ENCODE results near the gene REL.
"Not testable (repeated sequence)": the region's sequence is repeated elsewhere in the genome, so short reads cannot be mapped to it uniquely, and the experiment has no call there.

REL gene

DNA sequence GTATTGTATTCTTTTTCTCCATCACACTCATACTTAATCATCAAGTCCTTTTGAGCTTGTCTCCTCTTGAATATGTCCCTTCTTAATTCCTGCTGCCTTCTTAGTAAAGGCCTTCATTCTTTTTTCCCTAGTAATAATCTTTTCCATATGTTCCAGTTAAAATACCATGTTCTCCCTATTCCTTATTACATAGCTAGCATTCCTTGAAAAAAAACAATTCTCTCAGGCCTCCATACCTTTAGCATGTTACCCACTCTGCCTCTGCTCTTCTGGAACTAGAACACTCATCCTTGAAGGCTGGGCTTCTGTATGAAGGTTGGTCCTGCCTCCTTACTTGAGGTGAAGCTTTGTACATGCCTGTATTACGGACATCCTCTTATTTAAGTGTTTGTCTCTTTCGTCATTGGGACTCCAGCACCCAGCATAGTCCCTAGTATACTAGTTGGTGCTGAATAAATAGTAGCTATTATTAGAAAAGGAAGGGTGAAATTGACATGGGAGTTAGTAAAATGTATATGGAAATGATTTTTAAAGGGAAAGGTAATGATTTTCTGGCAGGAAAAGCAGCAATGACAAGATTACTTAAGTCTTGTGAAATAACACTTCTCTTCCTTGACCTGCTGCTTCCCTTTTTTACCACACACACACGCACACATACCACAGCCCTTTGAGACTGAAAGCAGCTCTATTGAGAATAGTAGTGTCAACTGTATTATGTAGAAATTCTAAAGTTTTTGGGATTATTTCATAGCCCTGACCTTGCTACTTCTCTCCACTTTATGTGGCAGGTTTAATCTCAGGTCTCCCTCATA lies 45.6 kb downstream of the REL start:
- DNase-seq = no peak

DNA sequence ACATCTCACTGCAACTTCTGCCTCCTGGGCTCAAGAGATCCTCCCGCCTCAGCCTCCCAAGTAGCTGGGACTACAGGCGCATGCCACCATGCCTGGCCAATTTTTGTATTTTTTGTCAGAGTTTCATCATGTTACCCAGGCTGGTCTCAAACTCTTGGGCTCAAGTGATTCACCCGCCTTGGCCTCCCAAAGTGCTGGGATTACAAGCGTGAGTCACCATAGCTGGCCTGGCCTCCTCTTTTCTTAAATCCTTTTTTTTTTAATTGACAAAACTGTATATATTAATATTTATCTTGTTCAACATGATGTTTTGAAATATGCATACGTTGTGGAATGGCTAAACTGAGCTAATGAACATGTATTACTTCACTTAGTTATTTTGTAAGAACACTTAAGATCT lies 50.7 kb downstream of the REL start:
- not testable (repeated sequence) for DNase-seq

DNA sequence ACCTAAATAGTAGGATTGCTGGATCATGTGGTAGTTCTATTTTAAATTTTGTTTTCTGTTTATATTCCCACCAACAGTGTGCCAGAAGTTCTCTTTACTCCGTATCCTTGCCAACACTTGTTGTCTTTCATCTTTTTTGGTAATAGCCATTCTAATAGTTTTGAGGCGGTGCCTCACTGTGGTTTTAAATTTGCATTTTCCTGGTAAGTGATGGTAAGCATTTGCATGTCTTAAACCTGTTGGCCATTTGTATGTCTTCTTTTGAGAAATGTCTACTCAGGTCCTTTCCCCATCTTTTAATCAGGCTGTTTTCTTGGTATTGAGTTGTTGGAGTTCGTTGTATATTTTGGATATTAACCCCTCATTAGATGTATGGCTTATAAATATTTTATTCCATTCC lies 51.6 kb downstream of the REL start:
- no peak for DNase-seq

DNA sequence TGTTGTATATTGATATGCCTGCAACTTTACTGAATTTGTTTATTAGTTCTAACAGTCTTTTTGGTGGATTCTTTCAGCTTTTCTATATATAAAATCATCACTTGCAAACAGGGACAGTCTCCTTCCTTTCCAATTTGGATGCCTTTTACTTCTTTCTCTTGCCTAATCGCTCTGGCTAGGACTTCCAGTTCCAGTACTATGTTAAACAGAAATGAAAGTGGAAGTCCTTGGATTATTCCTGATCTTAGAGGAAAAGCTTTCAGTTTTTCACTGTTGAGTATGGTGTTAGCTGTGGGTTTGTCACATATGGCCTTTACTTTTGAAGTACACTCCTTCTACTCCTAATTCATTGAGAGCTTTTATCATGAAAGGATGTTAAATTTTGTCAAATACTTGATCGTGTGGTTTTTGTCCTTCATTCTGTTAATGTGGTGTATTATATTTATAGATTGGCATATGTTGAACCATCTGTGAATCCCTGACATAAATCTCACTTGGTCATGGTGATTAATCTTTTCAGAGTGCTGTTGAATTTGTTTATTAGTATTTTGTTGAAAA lies 52.9 kb downstream of the REL start:
- no peak for DNase-seq

DNA sequence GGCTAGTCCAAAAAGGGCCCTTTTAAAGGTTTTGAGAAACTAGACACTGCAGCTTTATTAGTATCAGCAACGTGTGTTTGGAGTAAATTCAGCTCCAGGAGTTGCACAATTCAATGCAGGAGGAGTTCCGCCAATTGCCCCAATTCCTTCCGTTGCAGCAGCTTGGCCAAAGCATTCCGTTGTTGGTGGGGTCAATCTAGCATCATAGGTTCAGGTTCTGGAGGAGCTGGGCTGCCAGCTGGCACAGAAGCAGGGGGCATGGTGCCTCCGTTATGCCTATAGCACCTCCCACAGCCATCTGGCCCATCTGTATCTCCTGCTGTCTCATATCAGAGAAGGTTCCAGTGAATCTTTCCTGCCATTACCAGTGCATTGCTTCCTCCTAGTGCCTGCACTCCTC lies 55.4 kb downstream of the REL start:
- no peak for DNase-seq

DNA sequence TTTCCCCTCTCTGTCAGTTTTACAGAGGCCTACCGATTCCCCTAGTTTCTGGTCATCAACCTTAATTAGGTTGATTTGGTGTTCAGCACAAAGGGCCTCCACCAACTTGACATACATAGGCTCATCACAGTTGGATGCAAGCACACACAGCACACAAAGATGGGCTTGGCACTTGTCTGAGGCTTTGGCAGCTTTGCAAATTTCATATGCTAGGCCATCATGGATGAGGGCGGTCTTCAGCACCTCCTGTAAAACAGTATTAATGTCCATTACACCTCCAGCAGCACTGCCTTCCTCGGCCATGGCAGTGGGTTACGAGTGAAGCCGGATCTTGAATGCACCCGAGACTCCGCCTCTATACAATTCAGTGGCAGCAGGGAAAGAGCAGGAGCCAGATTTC lies 56.9 kb downstream of the REL start:
- no peak for DNase-seq

GRCh38 chr2:60939622-60940021 lies 58.2 kb downstream of the REL start:
- no peak for DNase-seq

DNA sequence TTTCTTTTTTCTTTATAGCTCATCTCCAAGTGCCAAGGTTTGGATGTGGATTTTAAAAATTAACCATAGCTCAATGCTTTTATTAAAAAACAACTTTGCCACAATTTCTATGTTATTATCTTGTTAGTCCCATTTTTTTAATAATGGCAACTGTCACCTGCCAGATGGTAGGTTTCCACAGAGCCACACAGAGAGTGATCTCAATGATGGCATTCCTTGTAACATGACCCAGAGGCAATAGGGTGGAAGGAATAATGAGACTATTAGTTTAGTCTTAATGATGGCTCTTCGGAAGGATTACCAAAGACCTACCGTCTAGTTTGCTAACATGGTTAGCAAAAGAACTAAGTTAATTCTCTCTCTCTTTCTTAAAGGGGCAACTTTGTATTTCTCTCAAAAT lies 64.0 kb downstream of the REL start:
- no peak for DNase-seq

GRCh38 chr2:60947056-60947455 lies 65.7 kb downstream of the REL start:
- DNase-seq = no peak

DNA sequence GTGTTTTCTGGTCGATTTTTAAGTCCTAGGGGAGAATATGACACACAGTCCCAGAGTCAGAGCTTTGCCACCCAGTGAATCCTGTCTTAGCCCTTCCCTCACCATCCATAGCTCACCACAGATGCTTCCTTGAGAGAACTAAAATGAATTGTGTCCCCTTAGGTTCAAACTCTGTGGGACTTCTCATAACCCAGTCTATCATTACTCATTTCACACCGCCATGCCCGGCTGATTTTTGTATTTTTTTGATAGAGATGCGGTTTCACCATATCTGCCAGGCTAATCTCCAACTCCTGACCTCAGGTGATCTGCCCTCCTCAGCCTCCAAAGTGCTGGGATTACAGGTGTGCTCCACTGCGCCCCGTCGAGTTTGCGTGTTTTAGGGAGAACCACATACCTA lies 66.8 kb downstream of the REL start:
- no peak for DNase-seq

- no peak for DNase-seq
Measured at GRCh38 chr2:60948926-60949579, 67.7 kb downstream of the REL start.

GRCh38 chr2:60954139-60954538 lies 72.8 kb downstream of the REL start:
- no peak for DNase-seq

DNA sequence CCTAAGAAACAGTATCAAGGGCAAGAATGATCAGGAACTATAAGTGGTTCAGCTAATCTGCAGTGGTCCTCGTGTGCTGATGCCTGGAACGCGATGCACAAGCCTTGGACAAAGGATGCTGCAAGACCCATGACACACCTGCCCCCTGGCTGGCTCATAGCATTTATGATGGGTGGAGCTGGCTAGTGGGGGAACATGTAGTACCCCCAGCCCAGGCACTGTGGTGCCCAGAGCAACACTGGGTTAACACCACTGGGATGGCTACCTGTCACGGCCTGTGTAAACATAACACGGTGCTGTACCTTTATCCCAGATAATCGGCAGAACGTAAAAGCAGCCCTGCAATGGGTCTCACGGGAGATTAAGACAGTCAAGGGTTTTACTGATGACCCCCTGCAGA lies 75.8 kb downstream of the REL start:
- no peak for DNase-seq

DNA sequence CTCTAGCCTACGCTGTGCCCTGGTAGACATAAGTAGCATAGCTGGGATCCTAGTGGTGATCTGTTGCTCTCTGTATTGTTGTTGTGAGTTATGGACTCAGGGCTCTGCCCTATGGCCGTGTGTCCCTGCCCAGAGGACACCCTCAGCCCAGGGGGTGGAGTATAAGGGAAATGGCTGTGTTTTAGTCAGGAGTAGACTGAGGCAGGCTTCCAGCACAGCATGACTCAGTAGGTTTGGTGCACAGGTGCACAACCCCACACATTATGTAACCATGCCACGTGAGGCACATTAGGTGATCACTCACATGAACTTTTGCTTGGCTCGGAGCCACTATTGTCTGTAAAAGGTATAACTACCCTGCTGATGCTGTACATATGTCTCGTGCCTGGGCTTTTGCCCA lies 76.3 kb downstream of the REL start:
- DNase-seq = no peak

DNA sequence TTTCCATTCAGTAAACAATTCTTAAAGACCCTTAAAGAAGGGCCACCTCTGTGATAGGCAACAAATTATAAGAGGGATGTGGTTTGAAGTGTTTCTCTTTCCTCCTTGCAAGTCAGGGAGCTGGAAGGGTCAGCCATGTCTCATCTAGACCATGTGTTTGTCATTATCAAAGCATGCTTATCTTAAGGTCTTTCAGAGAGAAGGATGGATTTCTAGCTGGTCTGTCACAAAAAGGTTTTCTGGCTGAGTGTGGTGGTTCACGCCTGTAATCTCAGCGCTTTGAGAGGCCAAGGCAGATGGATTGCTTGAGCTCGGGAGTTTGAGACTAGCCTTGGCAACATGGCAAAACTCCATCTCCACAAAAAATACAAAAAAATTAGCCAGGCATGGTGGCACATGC lies 77.0 kb downstream of the REL start:
- no peak for DNase-seq

DNA sequence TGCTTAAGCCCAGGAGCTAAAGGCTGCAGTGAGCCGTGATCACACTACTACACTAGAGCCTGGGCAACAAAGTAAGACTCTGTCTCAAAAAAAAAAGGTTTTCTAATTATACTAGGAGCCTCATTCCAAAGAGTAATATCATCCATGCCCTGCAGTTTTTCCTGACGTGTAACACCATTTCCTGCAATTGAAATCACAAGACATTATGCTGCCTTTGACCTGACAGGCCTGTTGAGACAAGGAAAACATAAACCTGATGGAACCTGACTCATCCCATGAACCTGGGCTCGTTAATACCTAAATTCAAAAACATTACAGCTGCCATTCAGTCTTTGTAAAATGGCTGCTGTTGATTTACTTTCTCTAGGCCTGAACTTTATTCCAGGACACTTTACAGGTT lies 77.4 kb downstream of the REL start:
- no peak for DNase-seq

DNA sequence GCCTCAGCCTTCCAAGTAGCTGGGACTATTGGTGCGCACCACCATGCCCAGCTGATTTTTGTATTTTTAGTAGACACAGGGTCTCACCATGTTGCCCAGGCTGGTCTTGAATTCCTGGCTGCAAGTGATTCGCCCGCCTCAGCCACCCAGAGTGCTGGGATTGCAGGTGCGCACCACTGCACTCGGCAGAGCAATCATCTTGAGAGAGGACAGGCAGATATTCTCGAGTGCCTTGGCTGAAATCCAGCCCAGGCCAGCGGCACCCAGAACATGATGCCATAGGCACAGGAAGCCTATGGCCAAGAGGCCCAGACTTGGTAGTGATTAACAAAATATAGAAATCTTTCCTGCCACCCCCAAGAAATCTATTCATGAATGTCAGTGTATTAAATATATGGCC lies 78.1 kb downstream of the REL start:
- DNase-seq = no peak

DNA sequence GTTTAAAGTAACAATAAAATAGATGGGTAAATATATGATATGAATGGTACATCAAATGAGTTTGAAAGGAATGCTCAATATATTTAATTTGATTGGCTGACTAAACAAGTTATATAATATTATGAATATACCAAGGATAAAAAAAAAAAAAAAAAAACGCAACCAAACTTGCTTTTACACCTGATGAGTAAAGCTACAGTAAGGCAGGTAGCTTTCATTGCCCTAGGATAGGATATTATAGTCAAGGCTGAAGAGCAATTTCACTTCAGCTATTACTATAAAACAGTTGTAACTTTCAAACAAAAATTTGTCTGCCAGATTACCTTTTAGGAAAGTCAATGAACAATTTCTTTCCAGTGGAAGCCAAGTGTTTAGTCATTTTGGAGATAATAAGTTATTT lies 79.3 kb downstream of the REL start:
- no peak for DNase-seq

GRCh38 chr2:60961457-60961856 lies 80.1 kb downstream of the REL start:
- no peak for DNase-seq

GRCh38 chr2:60962528-60962927 lies 81.2 kb downstream of the REL start:
- DNase-seq = no peak

- no peak for DNase-seq
Measured at GRCh38 chr2:60963190-60963589, 81.8 kb downstream of the REL start.

DNA sequence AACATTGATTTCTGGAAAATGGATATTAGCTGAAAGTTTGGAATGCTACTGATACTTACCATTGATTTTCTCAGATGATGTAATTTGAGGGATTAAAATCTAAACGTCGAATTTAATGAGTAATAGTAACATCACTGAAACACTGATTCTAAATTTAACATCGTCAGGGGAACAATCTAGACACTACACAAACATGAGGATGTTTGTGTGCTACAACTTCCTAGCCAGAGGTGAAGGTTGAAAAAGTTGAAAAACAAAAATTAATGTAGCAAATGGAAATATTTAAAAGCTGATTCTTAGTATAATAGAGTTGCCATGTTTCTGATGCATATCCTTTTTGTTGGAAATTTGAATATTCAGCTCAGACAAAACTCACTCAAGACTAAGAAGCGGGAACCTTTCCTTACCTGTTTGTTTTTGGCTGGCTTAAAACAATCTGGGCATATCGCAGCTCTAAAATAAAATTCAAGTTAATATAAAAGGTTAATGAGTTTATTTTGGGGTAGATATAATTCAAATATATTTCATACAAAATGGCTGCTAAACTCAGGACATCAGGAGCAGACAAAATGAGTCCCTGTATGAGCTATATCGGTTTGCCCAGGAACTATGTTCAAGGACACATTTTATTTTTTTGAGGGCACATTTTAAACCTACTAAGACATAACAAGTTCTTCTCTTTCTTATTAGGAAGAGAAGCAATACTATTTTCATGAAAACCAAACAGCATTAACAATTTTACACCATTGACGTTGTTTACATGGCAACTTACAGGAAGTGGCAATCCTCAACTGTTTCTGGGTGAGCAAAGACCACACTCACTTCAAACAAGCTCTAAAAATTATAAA lies 83.5 kb downstream of the REL start:
- no peak for DNase-seq

GRCh38 chr2:60965499-60965785 lies 84.1 kb downstream of the REL start:
- no peak for DNase-seq
